ENCODE results near the gene SORCS2. TPM values are rescaled to one million over a fixed set of nuclear protein-coding genes. Genes with fewer than 3 reads are reported as not detected.

SORCS2 gene
- polyA plus RNA-seq, 1 of the 3 experiments (the other 2 are of a cell fraction), result 1.6 TPM

DNA sequence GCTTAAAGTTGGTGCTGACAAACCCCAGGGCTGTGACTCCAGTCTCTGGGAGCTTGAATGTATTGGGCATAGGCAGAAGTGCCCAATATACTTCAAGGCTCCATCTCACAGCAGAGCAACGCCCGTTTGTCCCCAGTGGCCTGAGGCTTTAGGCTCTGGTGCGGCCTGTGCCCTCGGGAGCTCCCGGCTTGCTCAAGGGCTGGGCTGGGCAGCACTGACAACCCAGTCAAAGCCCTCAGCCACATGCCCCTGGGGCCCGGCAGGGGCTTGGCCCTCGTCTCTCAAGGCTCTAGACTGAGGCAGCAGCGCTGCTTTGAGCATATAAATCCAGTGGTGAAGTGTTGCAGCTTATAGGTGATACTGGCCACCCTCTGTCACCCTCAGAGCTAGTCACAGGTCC lies 543.6 kb downstream of the SORCS2 start:
- ChIA-PET POLR2A (no interaction called here), CTCF (interaction anchor here (1.8 to 1.9 kb wide), 2 partner anchors 16 to 66 kb away, joined by 5 to 10 read pairs; no protein-coding TSS in a partner anchor)
- Histone ChIP-seq H3K4me1 (ENCODE audit: control insufficient read depth in 1 of 2, insufficient read depth in 2 of 2, low read depth in 1 of 2, low read length in 1 of 2) (no peaks in the 10 kb centered on the region), H3K27ac (ENCODE audit: low read depth in 2 of 2, low read length in 1 of 2) (no peak overlapping the region), H3K9me3 (no peaks in the 10 kb centered on the region), H3K9me2 (no peaks in the 10 kb centered on the region), H3K4me2 (no peak overlapping the region), H3K27me3 (ENCODE audit: insufficient read depth) (no peaks in the 10 kb centered on the region), H3K36me3 (replicated peaks in 1 of 2; ENCODE audit: control insufficient read depth in 1 of 2, insufficient read depth in 2 of 2, low read length in 1 of 2) (no peaks in the 10 kb centered on the region), H3F3A (replicated peaks; ENCODE audit: insufficient read depth) (no peaks in the 10 kb centered on the region), H4K20me1 (ENCODE audit: insufficient read depth) (no peaks in the 10 kb centered on the region), H3K9ac (no peak overlapping the region), H3K79me2 (ENCODE audit: insufficient read depth) (no peaks in the 10 kb centered on the region), H2AFZ (ENCODE audit: low read depth) (no peak overlapping the region), H3K4me3 (ENCODE audit: low read depth in 2 of 2, low read length in 1 of 2) (no peak overlapping the region)
- TF ChIP-seq, protein P1, sequence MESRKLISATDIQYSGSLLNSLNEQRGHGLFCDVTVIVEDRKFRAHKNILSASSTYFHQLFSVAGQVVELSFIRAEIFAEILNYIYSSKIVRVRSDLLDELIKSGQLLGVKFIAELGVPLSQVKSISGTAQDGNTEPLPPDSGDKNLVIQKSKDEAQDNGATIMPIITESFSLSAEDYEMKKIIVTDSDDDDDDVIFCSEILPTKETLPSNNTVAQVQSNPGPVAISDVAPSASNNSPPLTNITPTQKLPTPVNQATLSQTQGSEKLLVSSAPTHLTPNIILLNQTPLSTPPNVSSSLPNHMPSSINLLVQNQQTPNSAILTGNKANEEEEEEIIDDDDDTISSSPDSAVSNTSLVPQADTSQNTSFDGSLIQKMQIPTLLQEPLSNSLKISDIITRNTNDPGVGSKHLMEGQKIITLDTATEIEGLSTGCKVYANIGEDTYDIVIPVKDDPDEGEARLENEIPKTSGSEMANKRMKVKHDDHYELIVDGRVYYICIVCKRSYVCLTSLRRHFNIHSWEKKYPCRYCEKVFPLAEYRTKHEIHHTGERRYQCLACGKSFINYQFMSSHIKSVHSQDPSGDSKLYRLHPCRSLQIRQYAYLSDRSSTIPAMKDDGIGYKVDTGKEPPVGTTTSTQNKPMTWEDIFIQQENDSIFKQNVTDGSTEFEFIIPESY (IDR thresholded peaks at IDR 0.05; ENCODE audit: borderline replicate concordance, low read depth), result no peak
- TF ChIP-seq POLR2AphosphoS5 (IDR thresholded peaks at IDR 0.05; ENCODE audit: low read depth, low read length) (no peak), ELF1 (IDR thresholded peaks at IDR 0.05) (no peak), FOXJ3 (CRISPR knock-in tag; IDR thresholded peaks at IDR 0.05) (no peak), GATA2 (CRISPR knock-in tag; IDR thresholded peaks at IDR 0.05) (no peak)
- DNase-seq, result no peak
- 80% methylated on average over 2 of the region's 8 CpGs for WGBS (ENCODE audit: low lambda C conversion rate)

DNA sequence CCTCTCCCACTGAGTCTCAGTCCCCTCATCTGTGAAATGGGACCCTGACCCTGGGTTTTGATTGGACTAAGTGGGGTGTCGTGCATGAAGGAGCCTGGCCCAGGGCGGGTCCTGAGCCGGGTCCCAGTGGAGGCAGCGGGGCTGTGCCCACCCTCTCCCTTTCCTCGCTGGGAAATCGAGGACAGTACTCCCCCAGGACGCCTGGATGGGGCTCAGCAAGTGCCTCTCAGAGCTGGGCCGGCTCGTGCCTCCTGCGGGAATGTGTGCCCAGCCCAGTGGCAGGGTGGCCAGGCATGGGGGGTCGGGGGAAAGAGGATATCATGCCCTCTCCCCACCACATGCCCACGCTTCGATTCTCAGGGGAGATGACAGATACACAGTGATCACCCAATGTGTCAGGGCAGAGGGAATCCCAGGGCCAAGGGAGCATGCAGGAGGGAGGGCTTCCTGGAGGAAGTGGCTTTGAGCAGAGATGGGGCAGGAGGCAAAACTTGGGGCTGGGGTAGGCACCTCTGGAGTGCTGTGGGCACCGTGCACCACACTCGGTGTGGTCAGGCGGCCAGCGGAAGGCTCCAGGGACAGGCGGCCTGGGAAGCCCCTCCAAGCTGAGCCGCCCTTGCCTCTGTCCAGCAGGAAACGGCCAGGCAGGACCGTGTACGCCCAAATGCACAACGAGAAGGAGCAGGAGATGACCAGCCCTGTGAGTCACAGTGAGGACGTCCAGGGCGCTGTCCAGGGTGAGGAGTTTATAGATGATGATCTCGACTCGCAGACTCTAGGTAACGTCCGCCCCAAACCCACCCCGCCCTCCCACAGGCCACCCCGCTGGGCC lies 544.3 kb downstream of the SORCS2 start:
- H4K20me1 ChIP-seq (ENCODE audit: insufficient read depth), result no peaks in the 10 kb centered on the region
- no peaks in the 10 kb centered on the region for H3K79me2 ChIP-seq (ENCODE audit: insufficient read depth)
- no peaks in the 10 kb centered on the region for H3K9me2 ChIP-seq
- H3K36me3 ChIP-seq (replicated peaks in 1 of 2; ENCODE audit: control insufficient read depth in 1 of 2, insufficient read depth in 2 of 2, low read length in 1 of 2), result no peaks in the 10 kb centered on the region
- H3K4me2 ChIP-seq, result no peak overlapping the region
- no peak overlapping the region for H3K4me3 ChIP-seq (ENCODE audit: low read depth in 2 of 2, low read length in 1 of 2)
- WGBS (ENCODE audit: low lambda C conversion rate), result 93% methylated on average over 6 of the region's 31 CpGs
- no peaks in the 10 kb centered on the region for H3K9me3 ChIP-seq
- ChIA-PET POLR2A (no interaction called here), CTCF (interaction anchor here (1.8 to 1.9 kb wide), 2 partner anchors 16 to 66 kb away, joined by 5 to 10 read pairs; no protein-coding TSS in a partner anchor)
- H3K4me1 ChIP-seq (ENCODE audit: control insufficient read depth in 1 of 2, insufficient read depth in 2 of 2, low read depth in 1 of 2, low read length in 1 of 2), result no peaks in the 10 kb centered on the region
- H3K27ac ChIP-seq (ENCODE audit: low read depth in 2 of 2, low read length in 1 of 2), result no peak overlapping the region
- H3K27me3 ChIP-seq (ENCODE audit: insufficient read depth), result no peaks in the 10 kb centered on the region
- no peak overlapping the region for H3K9ac ChIP-seq
- no peak for DNase-seq
- peak; percentile 91 for TF ChIP-seq REST (IDR thresholded peaks at IDR 0.05; ENCODE audit: low read depth, low read length)
- TF ChIP-seq ELF1 (IDR thresholded peaks at IDR 0.05), result no peak
- no peak for TF ChIP-seq SMC3 (IDR thresholded peaks at IDR 0.05; ENCODE audit: low read depth, low read length)
- no peaks in the 10 kb centered on the region for H3F3A ChIP-seq (replicated peaks; ENCODE audit: insufficient read depth)
- no peak overlapping the region for H2AFZ ChIP-seq (ENCODE audit: low read depth)

Data from SK-N-SH (cell line).